ENCODE measurements around the gene ELMO1.

DNA sequence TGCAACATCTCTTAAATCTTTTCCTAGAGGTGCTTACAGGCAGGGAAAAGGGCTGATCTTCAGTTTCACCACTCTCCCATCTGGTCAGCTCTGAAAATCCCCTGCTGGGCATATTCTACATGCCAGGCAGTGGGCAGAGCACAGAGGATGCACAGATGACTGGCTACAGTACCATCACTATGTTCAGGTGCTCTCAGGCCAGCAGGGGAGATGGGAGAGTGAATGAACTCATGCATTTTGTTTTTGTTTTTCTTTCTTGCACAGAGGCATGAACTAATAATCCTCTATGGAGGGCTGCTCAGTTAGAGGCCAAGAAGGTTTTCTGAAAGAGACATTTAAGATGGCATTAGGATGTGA, 19.3 kb downstream of the ELMO1 start:
- TF ChIP-seq CTCF (IDR thresholded peaks at IDR 0.05 in 8 of 11, conservative IDR thresholded peaks at IDR 0.05 in 3 of 11) = no peak
- no peak for TF ChIP-seq POLR2A (IDR thresholded peaks at IDR 0.05)
- TF ChIP-seq POLR2AphosphoS5 (IDR thresholded peaks at IDR 0.05) = no peak

Data from spleen (tissue), 7 donors.